AG20443 (cell line): Measurements from ENCODE around the gene OR7D4.
A peak's percentile ranks its signal among the peaks of the same experiment; 100 is the strongest.
"Not testable (repeated sequence)": the region's sequence is repeated elsewhere in the genome, so short reads cannot be mapped to it uniquely, and the experiment has no call there.

ENCODE experiments used
- DNase-seq: peaks from one replicate; pipeline ENCODE4 v3.0.0; 2012; ENCODE audit warnings: low spot score, mixed read lengths

Gene OR7D4

GRCh38 chr19:9219489-9219888 lies at the start of gene OR7D4:
Gene OR7D4, minus strand, starts transcription at chr19:9219589. Its CDS starts 4,752 bp downstream, at chr19:9214837.
- no peak for DNase-seq

GRCh38 chr19:9251236-9251635 lies 31.8 kb upstream of the OR7D4 start:
- no peak for DNase-seq

DNA sequence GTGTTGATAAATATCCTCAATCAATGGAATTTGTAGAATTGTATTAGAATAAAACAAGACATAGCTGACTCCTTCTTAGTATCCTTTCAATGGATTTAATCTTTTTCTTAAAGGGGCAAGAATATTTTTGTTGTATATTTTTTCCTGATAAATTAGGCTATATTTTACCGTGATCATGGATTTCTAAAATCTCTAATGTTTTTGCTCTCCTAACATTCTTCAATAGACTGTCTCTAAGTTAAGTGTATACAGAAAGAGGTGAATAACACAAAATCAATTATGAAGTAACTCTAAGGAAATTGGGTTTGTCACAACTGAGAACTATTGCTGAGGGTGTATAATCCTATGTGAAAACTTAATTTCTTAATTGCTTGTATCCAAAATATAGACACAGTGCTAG lies 31.2 kb upstream of the OR7D4 start, which contains the start of gene OR7E24:
Gene OR7E24, plus strand, starts transcription at position 301 of the 400 bp plus-strand sequence. CDS start 114 bp downstream, outside the sequence.
- no peak for DNase-seq

DNA sequence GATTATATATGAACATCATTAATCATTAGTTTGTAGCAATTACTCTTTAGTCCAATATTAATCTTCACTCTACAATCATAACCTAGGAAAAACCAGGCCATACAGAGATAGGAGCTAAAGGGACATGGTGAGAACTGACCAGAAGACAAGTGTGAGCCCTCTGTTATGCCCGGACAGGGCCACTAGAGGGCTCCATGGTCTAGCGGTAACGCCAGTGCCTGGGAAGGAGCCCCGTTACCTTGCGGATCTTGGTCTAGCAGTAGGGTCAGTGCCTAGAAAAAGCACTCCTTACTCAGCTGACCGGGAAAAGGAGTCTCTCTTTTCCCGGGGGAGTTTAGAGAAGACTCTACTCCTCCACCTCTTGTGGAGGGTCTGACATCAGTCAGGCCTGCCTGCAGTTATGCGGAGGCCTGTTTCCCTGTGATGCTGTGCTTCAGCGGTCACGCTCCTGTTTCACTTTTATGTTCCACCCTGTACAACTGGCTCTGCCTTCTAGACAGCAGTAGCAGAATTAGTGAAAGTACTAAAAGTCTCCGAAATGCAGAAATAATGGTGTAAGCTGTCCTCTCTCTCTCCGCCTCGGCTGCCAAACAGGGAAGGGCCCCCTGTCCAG lies 13.8 kb downstream of the OR7D4 start:
- DNase-seq = peak; percentile 76

DNA sequence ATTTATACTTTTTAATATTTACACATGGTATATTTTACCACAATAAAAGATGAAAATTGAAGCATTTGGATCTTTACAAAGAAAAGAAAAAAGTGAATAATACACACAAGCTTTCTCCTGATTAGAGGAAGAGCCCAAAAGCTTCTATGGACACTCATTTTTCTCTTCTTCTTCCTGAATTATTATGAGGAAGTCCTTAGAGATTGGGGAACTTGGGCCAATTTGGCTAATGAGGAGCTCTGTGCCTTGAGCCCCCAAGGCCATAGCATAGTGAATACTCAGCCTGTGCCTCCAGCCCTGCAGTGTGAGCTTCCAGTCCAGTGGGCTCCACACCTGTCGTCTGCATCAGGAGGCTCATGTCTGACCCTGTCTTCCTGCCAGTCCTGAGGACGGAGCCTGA lies 21.3 kb downstream of the OR7D4 start:
- DNase-seq = not testable (repeated sequence)

DNA sequence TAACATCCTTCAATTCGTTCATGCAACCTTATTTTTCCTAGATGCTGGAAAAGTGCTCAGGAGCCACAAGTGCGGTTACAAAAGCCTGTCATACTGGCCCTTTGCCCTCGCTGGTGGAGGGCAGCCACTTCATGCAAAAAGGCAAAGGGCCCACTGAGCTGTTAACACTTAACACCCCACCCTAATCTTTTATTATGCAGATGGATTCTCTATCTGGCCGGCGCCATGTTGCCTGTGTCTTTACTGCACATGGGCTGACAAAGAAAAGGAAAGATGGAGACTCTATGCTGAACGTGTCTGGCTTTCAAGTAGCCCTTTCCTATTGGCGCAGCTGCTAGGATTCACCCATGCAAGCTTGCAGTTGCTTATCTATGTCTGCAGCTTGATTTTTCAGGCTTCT lies 29.9 kb downstream of the OR7D4 start:
- DNase-seq = no peak

GRCh38 chr19:9187191-9187590 lies 32.2 kb downstream of the OR7D4 start:
- DNase-seq = no peak

GRCh38 chr19:9183000-9183399 lies 36.4 kb downstream of the OR7D4 start:
- no peak for DNase-seq

DNA sequence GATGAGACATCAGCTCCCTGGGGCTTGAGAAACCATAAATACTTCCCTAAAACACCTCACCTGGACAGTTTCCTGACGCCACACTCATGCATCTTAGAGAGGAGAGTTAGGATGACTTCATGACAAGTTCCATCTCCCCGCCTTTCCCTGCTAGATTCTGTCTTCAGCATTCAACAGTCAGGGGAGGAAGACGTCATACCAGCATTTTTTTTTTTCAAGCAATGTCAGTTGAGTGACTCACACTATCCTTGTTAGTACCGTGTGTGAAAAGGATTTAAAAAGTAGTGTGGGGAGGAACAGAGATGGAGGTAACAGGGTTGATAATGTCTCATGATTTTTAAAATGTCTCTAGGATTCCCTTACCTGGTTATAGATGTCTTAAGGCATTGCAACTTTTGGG lies 40.5 kb downstream of the OR7D4 start, which contains the start of gene OR7D2:
Gene OR7D2, plus strand, starts transcription at position 79 of the 400 bp plus-strand sequence. CDS start 6,803 bp downstream, outside the sequence.
- DNase-seq = no peak

DNA sequence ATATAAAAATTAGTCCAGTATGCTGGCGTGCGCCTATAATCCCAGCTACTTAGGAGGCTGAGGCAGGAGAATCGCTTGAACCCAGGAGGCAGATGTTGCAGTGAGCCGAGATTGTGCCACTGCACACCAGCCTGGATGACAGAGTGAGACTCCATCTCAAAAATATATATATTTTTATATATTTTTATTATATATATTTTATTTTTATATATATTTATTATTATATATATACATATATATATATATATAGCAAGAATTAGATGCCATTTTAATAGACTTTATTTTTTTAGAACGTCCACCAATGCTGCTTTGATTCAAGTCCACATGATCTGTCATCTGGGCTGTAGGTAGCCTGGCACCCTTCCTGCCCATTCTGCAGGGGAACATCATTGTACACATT lies 44.1 kb downstream of the OR7D4 start:
- DNase-seq = no peak

- no peak for DNase-seq
These were observed 47.9 kb downstream of the OR7D4 start for GRCh38 chr19:9171393-9171991.

DNA sequence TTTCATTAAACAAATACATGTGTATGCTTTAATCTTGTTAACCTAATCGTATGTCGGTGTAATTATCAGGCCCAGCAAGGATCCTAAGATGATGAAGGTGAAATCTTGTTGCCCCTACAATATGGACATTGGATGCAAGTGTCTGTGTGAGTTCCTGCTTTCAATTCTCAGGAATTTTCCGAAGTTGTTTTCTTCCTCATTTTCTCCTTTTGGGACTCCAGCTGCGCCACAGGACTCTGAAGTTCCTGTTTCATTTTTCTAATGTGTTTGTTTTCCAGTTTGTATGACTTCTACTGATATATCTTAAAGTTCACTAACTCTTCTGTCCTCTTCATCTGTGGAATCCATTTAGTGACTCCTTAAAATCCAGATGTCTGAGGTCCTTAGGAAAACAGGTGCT lies 52.5 kb downstream of the OR7D4 start:
- DNase-seq = no peak

GRCh38 chr19:9165261-9165660 lies 54.1 kb downstream of the OR7D4 start:
- no peak for DNase-seq

- no peak for DNase-seq
These were observed 58.0 kb downstream of the OR7D4 start for GRCh38 chr19:9161427-9161826.
